Measurements from ENCODE around the gene IRF2.

IRF2 gene

GRCh38 chr4:184373886-184374405 is 100.4 kb downstream of the IRF2 start:
- no peak for TF ChIP-seq CTCF (IDR thresholded peaks at IDR 0.05)
- no peak for TF ChIP-seq ZFX (IDR thresholded peaks at IDR 0.05; ENCODE audit: borderline replicate concordance)
- no peak overlapping the region for H3K27ac ChIP-seq

DNA sequence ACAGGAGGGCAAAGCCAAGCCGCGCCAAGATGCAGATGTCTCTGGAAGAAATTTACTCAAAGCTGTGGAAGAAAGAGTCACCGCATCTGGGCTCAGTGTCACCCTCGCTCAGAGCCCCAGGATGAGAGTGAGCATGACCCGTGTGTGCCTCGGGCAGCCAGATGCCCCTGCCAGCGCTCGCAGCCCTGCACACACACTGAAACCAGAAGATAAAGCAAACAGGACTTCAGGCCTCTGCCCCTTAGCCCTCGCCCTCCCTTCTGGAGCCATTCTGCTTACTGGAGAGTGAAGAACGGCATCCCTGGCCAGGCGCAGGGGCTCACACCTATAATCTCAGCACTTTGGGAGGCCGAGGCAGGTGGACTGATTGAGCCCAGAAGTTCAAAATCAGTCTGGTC is 103.0 kb downstream of the IRF2 start:
- no peak overlapping the region for H3K27ac ChIP-seq
- TF ChIP-seq CTCF (IDR thresholded peaks at IDR 0.05) (no peak), ZFX (IDR thresholded peaks at IDR 0.05; ENCODE audit: borderline replicate concordance) (no peak)

DNA sequence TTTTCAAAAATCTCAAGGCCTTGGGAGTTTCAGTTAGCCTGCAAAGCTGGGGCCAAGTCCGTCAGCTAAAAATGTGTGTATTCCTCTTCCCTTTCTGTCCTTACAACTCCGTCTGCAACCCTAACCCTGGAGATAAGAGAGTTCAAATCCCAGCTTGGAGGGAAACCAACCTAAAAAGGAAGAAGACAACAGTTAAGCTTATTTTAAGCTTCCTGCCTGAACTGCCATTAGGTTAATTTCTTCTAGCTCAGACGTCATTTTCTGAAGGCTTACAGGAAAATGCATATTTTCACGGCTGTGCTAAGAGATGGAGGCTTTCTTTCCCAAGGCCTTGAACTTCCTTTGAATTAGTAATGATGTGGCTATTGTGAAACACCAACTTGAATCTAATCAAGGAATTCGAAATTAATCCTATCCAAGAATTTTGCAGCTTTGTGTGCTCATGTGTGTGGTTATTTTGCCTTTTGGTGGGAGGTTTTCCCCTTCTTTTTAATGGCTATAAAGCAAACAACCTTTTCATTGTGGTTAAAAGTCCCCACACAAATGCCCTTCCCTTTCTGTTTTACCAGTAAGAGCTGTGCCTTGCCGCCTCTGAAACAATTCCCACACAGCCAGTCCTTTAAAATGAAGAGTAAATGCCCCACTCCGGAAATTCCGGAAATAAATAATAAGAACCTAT is 103.5 kb downstream of the IRF2 start:
- no peak overlapping the region for H3K27ac ChIP-seq
- no peak for TF ChIP-seq ZFX (IDR thresholded peaks at IDR 0.05; ENCODE audit: borderline replicate concordance)
- no peak for TF ChIP-seq CTCF (IDR thresholded peaks at IDR 0.05)

DNA sequence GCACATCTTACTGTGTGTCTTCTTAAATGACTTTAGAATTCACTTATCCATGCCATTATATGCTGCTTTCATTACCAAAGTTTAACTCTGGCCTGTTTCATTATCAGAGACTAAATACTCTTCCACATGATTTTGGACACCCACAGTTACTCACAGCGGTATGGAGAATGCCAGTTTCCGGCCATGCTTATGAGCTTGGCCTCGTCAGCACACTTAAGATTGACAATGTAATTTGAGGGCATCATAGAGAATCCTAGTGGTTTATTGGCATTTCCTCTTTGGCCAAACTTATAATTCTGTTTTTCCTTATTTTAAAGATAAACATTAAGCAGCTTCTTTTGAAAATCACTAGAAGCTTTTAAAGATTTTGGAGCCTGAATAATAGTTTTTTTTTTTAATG is 104.5 kb downstream of the IRF2 start:
- no peak overlapping the region for H3K27ac ChIP-seq
- TF ChIP-seq CTCF (IDR thresholded peaks at IDR 0.05) (no peak), ZFX (IDR thresholded peaks at IDR 0.05; ENCODE audit: borderline replicate concordance) (no peak)

- no peak for TF ChIP-seq ZFX (IDR thresholded peaks at IDR 0.05; ENCODE audit: borderline replicate concordance)
- no peak for TF ChIP-seq CTCF (IDR thresholded peaks at IDR 0.05)
- no peak overlapping the region for H3K27ac ChIP-seq
Measured at GRCh38 chr4:184368731-184369130, 105.6 kb downstream of the IRF2 start.

DNA sequence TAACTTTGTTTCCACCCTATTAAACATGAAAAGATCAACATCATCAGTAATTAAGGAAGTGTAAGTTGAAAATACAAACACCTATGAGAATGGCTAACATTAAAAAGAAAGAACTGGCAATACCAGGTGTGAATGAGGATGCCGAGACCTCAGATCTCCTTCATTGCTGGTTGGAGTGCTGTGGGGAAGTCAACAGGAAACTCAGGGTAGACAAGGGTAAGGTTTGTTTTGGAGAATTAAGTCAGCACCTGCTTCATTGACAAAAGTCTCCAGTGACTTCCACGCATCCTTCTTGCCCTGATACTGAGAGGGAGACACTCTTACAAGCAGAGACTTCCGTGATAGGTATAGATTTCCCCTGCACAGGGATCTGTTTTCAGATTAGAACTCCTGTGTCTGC is 106.1 kb downstream of the IRF2 start:
- no peak overlapping the region for H3K27ac ChIP-seq
- TF ChIP-seq CTCF (IDR thresholded peaks at IDR 0.05) (no peak), ZFX (IDR thresholded peaks at IDR 0.05; ENCODE audit: borderline replicate concordance) (no peak)

DNA sequence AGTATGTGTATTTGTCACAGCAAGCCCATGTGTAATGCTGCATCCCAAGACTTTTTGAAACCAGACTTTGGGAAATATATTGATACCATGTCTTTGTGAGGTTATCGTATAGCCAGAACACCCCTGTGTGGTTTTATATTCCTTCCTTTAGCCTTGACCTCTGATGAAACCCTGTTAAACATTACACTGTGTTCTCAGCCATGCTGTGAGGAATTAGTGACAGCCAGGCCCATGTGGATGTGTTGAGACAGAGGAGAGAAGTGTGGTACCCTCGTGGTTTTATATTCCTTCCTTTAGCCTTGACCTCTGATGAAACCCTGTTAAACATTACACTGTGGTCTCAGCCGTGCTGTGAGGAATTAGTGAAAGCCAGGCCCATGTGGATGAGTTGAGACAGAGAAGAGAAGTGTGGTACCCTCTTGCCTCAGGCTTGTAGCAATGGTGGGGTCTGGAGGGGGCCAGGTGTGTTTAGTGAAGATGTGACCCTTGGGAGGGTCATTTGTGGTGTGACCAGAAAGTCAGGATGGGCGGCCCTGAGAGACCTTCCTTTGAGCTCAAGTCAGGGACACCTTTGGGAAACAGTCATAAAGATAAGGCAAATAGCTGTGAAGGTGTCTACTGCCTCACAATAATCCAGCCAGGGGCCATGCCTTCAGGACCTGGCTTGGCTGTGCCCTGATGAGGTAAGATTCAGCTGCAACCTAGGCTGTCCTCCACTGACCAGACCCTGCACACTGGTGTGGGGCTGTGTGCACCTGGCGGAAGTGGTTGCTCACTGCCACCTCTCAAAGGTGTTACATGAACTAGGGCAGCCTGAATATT is 110.0 kb downstream of the IRF2 start:
- H3K27ac ChIP-seq: no peak overlapping the region
- no peak for TF ChIP-seq ZFX (IDR thresholded peaks at IDR 0.05; ENCODE audit: borderline replicate concordance)
- no peak for TF ChIP-seq CTCF (IDR thresholded peaks at IDR 0.05)

All from 22Rv1 (cell line).